OCI-LY7 (cell line): ENCODE data around the gene GPANK1.

Experiments
- EZH2phosphoT487 ChIP-seq: fragments of 200-600 bp; sonication (generic); IDR thresholded peaks from 2 replicates; pipeline ENCODE4 v1.6.1; 2018; ENCODE audit warnings: low read depth, borderline replicate concordance, mild to moderate bottlenecking, mixed run types, antibody characterized with exemption, low read length, moderate library complexity, mixed read lengths
- TF ChIP-seq, protein P1 (sequence below): fragments of 200-600 bp; sonication (generic); conservative IDR thresholded peaks from 2 replicates; pipeline ENCODE4 v1.5.1; 2014; ENCODE audit warnings: mild to moderate bottlenecking, antibody characterized with exemption, low read length, moderate library complexity, mixed read lengths

DNA sequence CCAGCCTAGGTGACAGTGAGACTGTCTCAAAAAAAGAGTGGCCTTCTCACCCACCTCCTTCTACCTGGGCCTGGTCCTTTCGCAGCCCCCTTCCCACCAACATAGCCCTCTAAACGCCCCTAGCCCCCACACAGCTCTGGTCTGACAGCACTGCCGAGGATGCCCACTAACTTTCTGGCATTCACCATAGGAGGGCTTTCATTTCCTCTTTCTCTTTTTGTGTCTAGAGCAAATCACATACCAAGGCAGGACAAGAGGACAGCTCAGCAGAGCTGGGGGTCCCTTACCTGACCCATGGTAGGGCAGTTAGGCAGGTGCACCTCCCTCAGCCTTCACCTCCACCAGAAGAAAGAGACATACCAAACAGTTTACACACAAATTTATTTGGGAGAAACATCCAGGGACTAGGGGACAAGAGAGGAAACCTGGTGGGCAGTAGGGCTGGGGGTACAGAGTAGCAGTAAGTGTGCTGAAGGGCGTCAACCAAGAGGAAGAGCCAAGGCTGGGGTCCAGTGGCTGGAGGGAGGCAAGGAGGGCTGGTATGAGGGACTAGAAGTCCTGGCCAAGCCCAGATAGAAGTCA, 11.6 kb upstream of the GPANK1 start:
- TF ChIP-seq, protein P1, sequence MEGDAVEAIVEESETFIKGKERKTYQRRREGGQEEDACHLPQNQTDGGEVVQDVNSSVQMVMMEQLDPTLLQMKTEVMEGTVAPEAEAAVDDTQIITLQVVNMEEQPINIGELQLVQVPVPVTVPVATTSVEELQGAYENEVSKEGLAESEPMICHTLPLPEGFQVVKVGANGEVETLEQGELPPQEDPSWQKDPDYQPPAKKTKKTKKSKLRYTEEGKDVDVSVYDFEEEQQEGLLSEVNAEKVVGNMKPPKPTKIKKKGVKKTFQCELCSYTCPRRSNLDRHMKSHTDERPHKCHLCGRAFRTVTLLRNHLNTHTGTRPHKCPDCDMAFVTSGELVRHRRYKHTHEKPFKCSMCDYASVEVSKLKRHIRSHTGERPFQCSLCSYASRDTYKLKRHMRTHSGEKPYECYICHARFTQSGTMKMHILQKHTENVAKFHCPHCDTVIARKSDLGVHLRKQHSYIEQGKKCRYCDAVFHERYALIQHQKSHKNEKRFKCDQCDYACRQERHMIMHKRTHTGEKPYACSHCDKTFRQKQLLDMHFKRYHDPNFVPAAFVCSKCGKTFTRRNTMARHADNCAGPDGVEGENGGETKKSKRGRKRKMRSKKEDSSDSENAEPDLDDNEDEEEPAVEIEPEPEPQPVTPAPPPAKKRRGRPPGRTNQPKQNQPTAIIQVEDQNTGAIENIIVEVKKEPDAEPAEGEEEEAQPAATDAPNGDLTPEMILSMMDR = no peak
- TF ChIP-seq EZH2phosphoT487 = no peak
